Amniotic epithelial cell (primary cell): Measurements from ENCODE around the gene MINAR2.

Source experiments
- DNase-seq: peaks from one replicate; pipeline ENCODE4 v3.0.0-alpha.2; 2010; ENCODE audit warnings: low read depth

Gene MINAR2

GRCh38 chr5:129771058-129771838 lies 23.4 kb downstream of the MINAR2 start:
- peak; percentile 39 for DNase-seq

DNA sequence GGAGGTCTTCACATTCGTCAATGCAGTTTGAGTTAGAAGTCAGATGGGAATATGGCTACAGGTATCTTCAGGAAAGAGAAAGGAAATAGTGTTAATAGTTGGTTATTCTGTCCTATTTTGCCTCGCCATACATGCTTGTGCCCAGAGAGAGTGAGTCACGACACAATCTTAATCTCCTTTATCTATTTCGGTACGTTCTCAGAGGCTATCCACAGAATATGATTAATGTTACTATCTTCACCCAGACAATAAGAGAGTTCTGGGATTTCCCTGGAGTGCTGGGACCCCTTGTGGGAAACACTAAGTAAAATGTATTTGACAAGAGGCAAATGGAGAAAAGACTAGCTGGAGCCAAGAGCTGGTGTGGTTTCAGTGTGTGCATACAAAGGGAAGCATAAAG lies 25.5 kb downstream of the MINAR2 start:
- DNase-seq, result peak; percentile 58

DNA sequence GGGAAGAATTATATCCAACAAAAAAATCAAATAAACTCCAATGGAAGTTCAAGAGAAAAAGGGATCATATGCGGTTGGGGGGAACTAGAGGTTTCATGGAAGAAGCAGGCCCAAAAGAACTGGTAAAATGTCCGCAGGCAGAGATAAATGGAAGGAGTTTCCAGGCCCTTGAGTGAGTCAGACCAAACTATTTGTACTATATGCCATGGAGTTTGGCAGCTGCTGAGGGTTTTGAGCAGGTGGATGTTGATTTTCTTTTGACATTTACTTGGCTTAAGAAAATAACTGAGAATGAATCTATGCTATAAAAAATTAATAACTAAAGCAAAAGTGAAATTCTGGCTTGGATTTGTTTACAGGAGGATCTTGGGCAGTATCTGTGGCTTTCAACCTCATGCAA lies 33.7 kb downstream of the MINAR2 start:
- no peak for DNase-seq

GRCh38 chr5:129803403-129803802 lies 55.5 kb downstream of the MINAR2 start:
- no peak for DNase-seq

DNA sequence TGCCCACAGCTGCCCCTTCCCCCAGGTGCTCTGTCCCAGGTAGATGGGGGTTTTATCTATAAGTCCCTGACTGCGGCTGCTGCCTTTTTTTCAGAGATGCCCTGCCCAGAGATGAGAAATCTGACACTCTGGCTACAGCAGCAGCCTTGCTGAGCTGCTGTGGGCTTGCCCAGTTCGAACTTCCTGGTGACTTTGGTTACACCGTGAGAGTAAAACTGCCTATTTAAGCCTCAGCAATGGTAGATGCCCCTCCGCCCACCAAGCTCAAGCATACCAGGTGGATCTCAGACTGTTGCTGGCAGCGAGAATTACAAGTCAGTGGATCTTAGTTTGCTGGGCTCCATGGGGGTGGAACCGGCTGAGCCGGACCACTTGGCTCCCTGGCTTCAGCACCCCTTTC lies 56.8 kb downstream of the MINAR2 start:
- no peak for DNase-seq

DNA sequence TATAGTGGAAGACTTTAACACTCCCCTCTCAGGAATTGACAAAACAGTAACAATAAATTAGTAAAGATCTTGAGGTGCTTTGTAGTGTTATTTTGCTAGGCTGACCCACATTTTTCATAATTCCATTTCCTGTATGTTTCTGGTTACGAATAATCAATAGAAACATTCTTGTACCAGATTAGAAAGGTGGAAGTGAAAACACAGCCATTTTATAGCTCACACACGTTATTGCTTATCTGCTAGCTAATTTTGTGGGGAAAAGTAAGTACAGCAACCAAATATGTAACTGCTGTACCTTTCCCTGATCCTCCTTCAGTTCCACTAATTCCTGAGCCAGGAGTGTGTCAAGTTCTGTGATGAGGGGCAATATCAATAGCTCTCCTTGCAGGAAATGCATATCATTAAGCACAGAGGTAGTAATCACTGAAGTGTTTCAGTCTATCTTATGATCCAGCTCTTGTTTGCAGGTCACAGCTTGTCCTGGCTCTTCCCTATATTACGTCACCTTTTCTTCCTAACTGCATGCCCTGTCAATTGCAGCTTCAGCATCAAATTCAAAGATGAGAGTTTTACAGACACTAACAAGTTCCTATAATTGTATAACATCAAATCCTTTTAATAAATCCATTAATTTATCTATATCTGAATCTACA lies 59.4 kb downstream of the MINAR2 start:
- DNase-seq, result no peak
